Coronary artery (tissue), 2 donors: ENCODE results near the gene BPIFA1.

Source experiments
- DNase-seq: peaks from one replicate; pipeline ENCODE4 v3.0.0-alpha.2; 2017; ENCODE audit warnings: low spot score
- H3K27ac ChIP-seq, 2 donors: fragments of 200-600 bp; sonication (generic); one replicate each; pipeline ENCODE4 v1.5.1; 2016 to 2019
- H3K4me3 ChIP-seq: fragments of 200-600 bp; sonication (generic); 2 replicates; pipeline ENCODE4 v1.5.1; 2016; ENCODE audit warnings: mild to moderate bottlenecking, moderate library complexity
- CTCF ChIP-seq: fragments of 200-600 bp; sonication (generic); IDR thresholded peaks from one replicate; pipeline ENCODE4 v1.5.1; 2019; ENCODE audit warnings: antibody characterized with exemption

Gene BPIFA1

GRCh38 chr20:33287884-33288283, 52.1 kb downstream of the BPIFA1 start:
- H3K4me3 ChIP-seq, result no peak overlapping the region
- TF ChIP-seq CTCF, result no peak
- no peak for DNase-seq
- H3K27ac ChIP-seq, result no peak overlapping the region

- H3K27ac ChIP-seq, result no peak overlapping the region
- no peak overlapping the region for H3K4me3 ChIP-seq
- DNase-seq, result no peak
- TF ChIP-seq CTCF, result no peak
These were observed 55.1 kb downstream of the BPIFA1 start for GRCh38 chr20:33290852-33291251.

GRCh38 chr20:33291416-33291815, 55.6 kb downstream of the BPIFA1 start:
- H3K27ac ChIP-seq, result no peak overlapping the region
- no peak for TF ChIP-seq CTCF
- H3K4me3 ChIP-seq, result no peak overlapping the region
- no peak for DNase-seq

DNA sequence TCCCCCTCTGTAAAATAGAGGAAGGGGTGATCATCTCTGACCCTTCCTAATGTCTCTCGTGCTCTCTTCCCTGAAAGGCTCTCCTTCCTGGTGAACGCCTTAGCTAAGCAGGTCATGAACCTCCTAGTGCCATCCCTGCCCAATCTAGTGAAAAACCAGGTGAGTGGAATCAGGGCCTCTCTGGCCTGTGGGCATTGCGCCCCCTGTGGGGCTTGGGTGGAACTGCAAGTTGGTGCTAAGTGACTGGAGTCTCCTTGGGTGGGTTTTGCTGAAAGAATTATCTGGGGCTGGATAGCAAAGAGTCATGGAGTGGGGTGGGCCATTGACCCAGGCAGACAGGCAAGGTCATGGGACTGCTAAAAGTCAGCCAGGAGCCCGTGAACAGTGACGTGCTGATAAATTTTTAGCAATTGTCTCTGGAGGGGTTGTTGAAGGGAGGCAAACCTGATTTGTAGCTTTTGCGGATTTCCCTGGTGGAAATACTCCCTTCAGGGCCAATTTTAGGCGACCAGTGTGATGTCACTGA, 56.1 kb downstream of the BPIFA1 start:
- no peak for DNase-seq
- Histone ChIP-seq H3K4me3 (no peak overlapping the region), H3K27ac (no peak overlapping the region)
- peak; percentile 41 for TF ChIP-seq CTCF
